Measurements from ENCODE around the gene HOPX. TPM values are rescaled to one million over a fixed set of nuclear protein-coding genes. Genes with fewer than 3 reads are reported as not detected.

HOPX gene
- total RNA-seq, 1 experiment from 2014 or later = not detected

- H3K14ac ChIP-seq (ENCODE audit: insufficient read depth, low read length) = no peak overlapping the region
- no peaks in the 10 kb centered on the region for H3K23me2 ChIP-seq (ENCODE audit: insufficient read length, low read depth, low read length, poor library complexity, severe bottlenecking)
- H2BK15ac ChIP-seq (ENCODE audit: low read depth, low read length) = no peak overlapping the region
- H4K5ac ChIP-seq (ENCODE audit: insufficient read length, low read depth, low read length) = no peak overlapping the region
- no peak overlapping the region for H2BK20ac ChIP-seq (ENCODE audit: low read depth, low read length, poor library complexity, severe bottlenecking)
- no peaks in the 10 kb centered on the region for H3K9me3 ChIP-seq (ENCODE audit: control insufficient read depth, low read depth, low read length)
- H2AK5ac ChIP-seq (ENCODE audit: insufficient read length, low read length) = no peak overlapping the region
- H3K4ac ChIP-seq (ENCODE audit: low read depth, low read length) = no peak overlapping the region
- H3K36me3 Mint-ChIP-seq (ENCODE audit: insufficient read depth in 1 of 3, low read depth in 3 of 3) = peaks cover 0 to 7% (median 3%) of the 10 kb centered on the region in 3 experiments; a peak in 4 of 7 replicates
- H2AFZ ChIP-seq (ENCODE audit: low read length) = no peak overlapping the region
- H3K9ac ChIP-seq (ENCODE audit: extremely low read depth, insufficient read length, low read length) = no peak overlapping the region
- H3K23ac ChIP-seq (ENCODE audit: insufficient read length, low read depth, low read length) = no peak overlapping the region
- no peaks in the 10 kb centered on the region; the same call in 1 of the 2 replicates for H3K4me1 ChIP-seq (ENCODE audit: insufficient read depth, low read length)
- no peak overlapping the region for H2BK12ac ChIP-seq (ENCODE audit: insufficient read length, low read depth, low read length)
- H3K4me2 ChIP-seq (ENCODE audit: insufficient read depth, insufficient read length, low read length) = no peak overlapping the region
- peaks cover 5 to 26% of the 10 kb centered on the region in 2 experiments for H3K4me1 Mint-ChIP-seq
- H3K18ac ChIP-seq (ENCODE audit: insufficient read length, low read depth, low read length) = no peak overlapping the region
- H3K27ac Mint-ChIP-seq = no peak overlapping the region
- no peaks in the 10 kb centered on the region for H3K79me2 ChIP-seq (ENCODE audit: insufficient read depth, low read length)
- TF ChIP-seq CTCF (conservative IDR thresholded peaks at IDR 0.05) = no peak
- no peak overlapping the region for H2BK120ac ChIP-seq (ENCODE audit: low read depth, low read length, poor library complexity, severe bottlenecking)
- peaks cover 52% of the 10 kb centered on the region for H3K27me3 Mint-ChIP-seq (ENCODE audit: low read depth)
- no peaks in the 10 kb centered on the region for H3K79me1 ChIP-seq (ENCODE audit: insufficient read depth, low read depth, low read length, poor library complexity, severe bottlenecking)
- no peak overlapping the region for H3T11ph ChIP-seq (ENCODE audit: low read length)
- WGBS (ENCODE audit: extremely low coverage, insufficient read length, low lambda C conversion rate) = no CpG with 5 or more reads among the region's 5 CpGs
- no peak overlapping the region for H2BK5ac ChIP-seq (ENCODE audit: insufficient read length, low read length)
- no peak overlapping the region for H4K8ac ChIP-seq (replicated peaks; ENCODE audit: insufficient read length, low read depth, low read length)
- no peak overlapping the region for H3K56ac ChIP-seq (ENCODE audit: insufficient read length, low read depth, low read length)
- no peak overlapping the region for H4K91ac ChIP-seq (ENCODE audit: insufficient read length, low read depth, low read length)
- no peak overlapping the region for H3K27ac ChIP-seq (ENCODE audit: insufficient read length, low read depth, low read length)
- H4K20me1 ChIP-seq (ENCODE audit: control insufficient read depth, insufficient read depth, insufficient read length) = no peaks in the 10 kb centered on the region
- H3K27me3 ChIP-seq (ENCODE audit: insufficient read depth, low read length) = peaks cover 16% of the 10 kb centered on the region
- no peak for DNase-seq
- peaks cover 8% of the 10 kb centered on the region in 2 experiments for H3K9me3 Mint-ChIP-seq
- H3K4me3 Mint-ChIP-seq = no peak overlapping the region; a peak in 1 of 5 replicates
Measured at GRCh38 chr4:56649445-56650261, 31.4 kb downstream of the HOPX start.
